Large intestine (tissue), 12 donors: ENCODE measurements around the gene ALCAM. TPM values are rescaled to one million over a fixed set of nuclear protein-coding genes. Genes with fewer than 3 reads are reported as not detected.
A peak's percentile ranks its signal among the peaks of the same experiment; 100 is the strongest.

Experiments
- DNase-seq, 2 donors: peaks; one replicate each; pipeline versions ENCODE4 v3.0.0 to v3.0.0-alpha.2; 2013
- H3K27ac ChIP-seq: one replicate; pipeline ENCODE4 v1.5.1; 2013; ENCODE audit warnings: low read length
- H3K27me3 ChIP-seq: 2 replicates; pipeline ENCODE4 v1.6.1; 2013; ENCODE audit warnings: low read length; ENCODE audit not compliant: control insufficient read depth, insufficient read depth
- H3K36me3 ChIP-seq: 2 replicates; pipeline ENCODE4 v1.6.1; 2013; ENCODE audit warnings: low read length; ENCODE audit not compliant: control insufficient read depth, insufficient read depth
- H3K4me1 ChIP-seq: one replicate; pipeline ENCODE4 v1.6.1; 2013; ENCODE audit warnings: low read length; ENCODE audit not compliant: control insufficient read depth, insufficient read depth
- H3K4me3 ChIP-seq: one replicate; pipeline ENCODE4 v1.5.1; 2013; ENCODE audit warnings: low read length
- H3K9me3 ChIP-seq: one replicate; pipeline ENCODE4 v1.6.1; 2013; ENCODE audit warnings: mild to moderate bottlenecking, low read depth, low read length, moderate library complexity; ENCODE audit not compliant: control insufficient read depth
- WGBS: methylation state at CpG from one replicate; pipeline ENCODE4 v1.1.5; 2013; ENCODE audit warnings: low lambda C conversion rate; ENCODE audit not compliant: insufficient coverage; 5-methylcytosine and 5-hydroxymethylcytosine counted together
- long read RNA-seq, 11 donors: transcript quantifications; one replicate each; lab custom pipeline, GENCODE V29; 2026
- polyA plus RNA-seq: library from polyadenylated mRNA; unstranded; fragments of 120-200 nt; gene quantifications from one replicate; pipeline ENCODE4 v1.2.1, GENCODE V29; 2013

Gene ALCAM
- 41.5 TPM for polyA plus RNA-seq
- long read RNA-seq, donor 1, full-length matches to known transcripts: 1 of 1 reads
- long read RNA-seq, donor 1, partial matches to known transcripts: 0 of 1 reads
- long read RNA-seq, donor 1, other reads (novel, unspliced or antisense): 0 of 1 reads
- long read RNA-seq, donor 2, full-length matches to known transcripts: 5 of 5 reads
- long read RNA-seq, donor 2, partial matches to known transcripts: 0 of 5 reads
- long read RNA-seq, donor 2, other reads (novel, unspliced or antisense): 0 of 5 reads
- long read RNA-seq, donor 3: 0 reads
- long read RNA-seq, donor 4, partial matches to known transcripts: 0 of 1 reads
- long read RNA-seq, donor 4, other reads (novel, unspliced or antisense): 0 of 1 reads
- long read RNA-seq, donor 5, partial matches to known transcripts: 0 of 1 reads
- long read RNA-seq, donor 5, other reads (novel, unspliced or antisense): 0 of 1 reads
- long read RNA-seq, donor 6, full-length matches to known transcripts: 3 of 3 reads
- long read RNA-seq, donor 6, partial matches to known transcripts: 0 of 3 reads
- long read RNA-seq, donor 6, other reads (novel, unspliced or antisense): 0 of 3 reads
- long read RNA-seq, donor 7, full-length matches to known transcripts: 3 of 3 reads
- long read RNA-seq, donor 7, partial matches to known transcripts: 0 of 3 reads
- long read RNA-seq, donor 7, other reads (novel, unspliced or antisense): 0 of 3 reads
- long read RNA-seq, donor 8, full-length matches to known transcripts: 3 of 3 reads
- long read RNA-seq, donor 8, partial matches to known transcripts: 0 of 3 reads
- long read RNA-seq, donor 8, other reads (novel, unspliced or antisense): 0 of 3 reads
- long read RNA-seq, donor 9, full-length matches to known transcripts: 6 of 6 reads
- long read RNA-seq, donor 9, partial matches to known transcripts: 0 of 6 reads
- long read RNA-seq, donor 9, other reads (novel, unspliced or antisense): 0 of 6 reads
- long read RNA-seq, donor 10, full-length matches to known transcripts: 5 of 5 reads
- long read RNA-seq, donor 10, partial matches to known transcripts: 0 of 5 reads
- long read RNA-seq, donor 10, other reads (novel, unspliced or antisense): 0 of 5 reads
- long read RNA-seq, donor 11, full-length matches to known transcripts: 5 of 12 reads
- long read RNA-seq, donor 11, partial matches to known transcripts: 7 of 12 reads
- long read RNA-seq, donor 11, other reads (novel, unspliced or antisense): 0 of 12 reads

- H3K27me3 ChIP-seq: peaks cover 6% of the 10 kb centered on the region
- peak within 1 kb of the TSS; percentile 96 for H3K27ac ChIP-seq
- DNase-seq: peak; percentile 96 to 98
- H3K9me3 ChIP-seq: peaks cover 2% of the 10 kb centered on the region
- peak within 1 kb of the TSS; percentile 83 for H3K4me3 ChIP-seq
- H3K36me3 ChIP-seq: no peaks in the 10 kb centered on the region
- no peaks in the 10 kb centered on the region for H3K4me1 ChIP-seq
- WGBS: 0% methylated on average over 1 of the region's 48 CpGs
Measured at GRCh38 chr3:105366326-105367062, at the start of gene ALCAM. Gene ALCAM, plus strand, starts transcription at chr3:105366909.

- no peaks in the 10 kb centered on the region for H3K27me3 ChIP-seq
- H3K4me3 ChIP-seq: no peak overlapping the region
- H3K27ac ChIP-seq: no peak overlapping the region
- 80% methylated on average over 1 of the region's 1 CpG for WGBS
- H3K9me3 ChIP-seq: no peaks in the 10 kb centered on the region
- no peak for DNase-seq
- H3K4me1 ChIP-seq: no peaks in the 10 kb centered on the region
- H3K36me3 ChIP-seq: no peaks in the 10 kb centered on the region
Measured at GRCh38 chr3:105317841-105318240, 48.9 kb upstream of the ALCAM start.

- Histone ChIP-seq H3K27ac (no peak overlapping the region), H3K36me3 (no peaks in the 10 kb centered on the region), H3K4me3 (no peak overlapping the region), H3K4me1 (no peaks in the 10 kb centered on the region), H3K27me3 (no peaks in the 10 kb centered on the region), H3K9me3 (no peaks in the 10 kb centered on the region)
- 90% methylated on average over 2 of the region's 3 CpGs for WGBS
- DNase-seq: no peak
Measured at GRCh38 chr3:105322570-105323273, 44.0 kb upstream of the ALCAM start.

- no peak for DNase-seq
- Histone ChIP-seq H3K36me3 (no peaks in the 10 kb centered on the region), H3K27ac (no peak overlapping the region), H3K4me1 (no peaks in the 10 kb centered on the region), H3K4me3 (no peak overlapping the region), H3K27me3 (no peaks in the 10 kb centered on the region), H3K9me3 (no peaks in the 10 kb centered on the region)
- 90% methylated on average over 2 of the region's 2 CpGs for WGBS
Measured at GRCh38 chr3:105323274-105323599, 43.5 kb upstream of the ALCAM start.

- no peak for DNase-seq
- no peaks in the 10 kb centered on the region for H3K36me3 ChIP-seq
- no peak overlapping the region for H3K27ac ChIP-seq
- H3K9me3 ChIP-seq: no peaks in the 10 kb centered on the region
- WGBS: no CpG with 5 or more reads among the region's 1 CpG
- H3K4me1 ChIP-seq: no peaks in the 10 kb centered on the region
- H3K4me3 ChIP-seq: no peak overlapping the region
- no peaks in the 10 kb centered on the region for H3K27me3 ChIP-seq
Measured at GRCh38 chr3:105324951-105325350, 41.8 kb upstream of the ALCAM start.

- DNase-seq: no peak
Measured at GRCh38 chr3:105327662-105328337, 38.9 kb upstream of the ALCAM start.

GRCh38 chr3:105328338-105328730 is 38.4 kb upstream of the ALCAM start:
- H3K27me3 ChIP-seq: no peaks in the 10 kb centered on the region
- no CpG with 5 or more reads among the region's 2 CpGs for WGBS
- H3K4me1 ChIP-seq: no peaks in the 10 kb centered on the region
- H3K27ac ChIP-seq: no peak overlapping the region
- no peaks in the 10 kb centered on the region for H3K36me3 ChIP-seq
- H3K9me3 ChIP-seq: no peaks in the 10 kb centered on the region
- DNase-seq: no peak
- H3K4me3 ChIP-seq: no peak overlapping the region

More at GRCh38 chr3:105327662-105328337, 38.9 kb upstream of the ALCAM start:
- no peaks in the 10 kb centered on the region for H3K27me3 ChIP-seq
- H3K4me1 ChIP-seq: no peaks in the 10 kb centered on the region
- H3K27ac ChIP-seq: no peak overlapping the region
- no peaks in the 10 kb centered on the region for H3K36me3 ChIP-seq
- no peak overlapping the region for H3K4me3 ChIP-seq
- H3K9me3 ChIP-seq: no peaks in the 10 kb centered on the region

GRCh38 chr3:105332961-105333360 is 33.7 kb upstream of the ALCAM start:
- no peaks in the 10 kb centered on the region for H3K9me3 ChIP-seq
- no peaks in the 10 kb centered on the region for H3K4me1 ChIP-seq
- no peaks in the 10 kb centered on the region for H3K36me3 ChIP-seq
- no peaks in the 10 kb centered on the region for H3K27me3 ChIP-seq
- WGBS: no CpG with 5 or more reads among the region's 1 CpG
- no peak for DNase-seq
- H3K27ac ChIP-seq: no peak overlapping the region
- H3K4me3 ChIP-seq: no peak overlapping the region

GRCh38 chr3:105334138-105334882 is 32.4 kb upstream of the ALCAM start:
- H3K36me3 ChIP-seq: no peaks in the 10 kb centered on the region
- H3K4me1 ChIP-seq: no peaks in the 10 kb centered on the region
- 100% methylated on average over 1 of the region's 1 CpG for WGBS
- no peak overlapping the region for H3K4me3 ChIP-seq
- no peak for DNase-seq
- no peak overlapping the region for H3K27ac ChIP-seq
- no peaks in the 10 kb centered on the region for H3K27me3 ChIP-seq
- H3K9me3 ChIP-seq: no peaks in the 10 kb centered on the region
